HepG2 (cell line): ENCODE data around the gene GRB10. TPM values are rescaled to one million over a fixed set of nuclear protein-coding genes. Genes with fewer than 3 reads are reported as not detected.

Experiments
- ATAC-seq: fragments of 200-7000 bp; cut with Tn5 transposase; 3 replicates; pipeline ENCODE4 v1.9.1; 2020; ENCODE audit warnings: mild to moderate bottlenecking, moderate library complexity
- BruUV-seq: library from RNA; stranded (reverse); fragments of 400-500 nt; replicated peaks from 2 replicates; lab custom pipeline; 2021; lab: Mats Ljungman, UMichigan
- CTCF ChIA-PET: fragments of 300-600 bp; formaldehyde crosslinking; extraction: SDS; loops from one replicate; lab custom pipeline; 2021; ENCODE audit warnings: low total read pairs, inconsistent platforms, low intra/inter-chr PET ratio; lab: Yijun Ruan, JAX
- POLR2A ChIA-PET: fragments of 350-600 bp; sonication (Branson Sonifier 250); formaldehyde crosslinking; loops from one replicate; lab custom pipeline; 2020; ENCODE audit warnings: antibody characterized with exemption, inconsistent platforms; lab: Yijun Ruan, JAX
- DNase-seq: peaks from one replicate; pipeline ENCODE4 v3.0.0-alpha.2; 2015; ENCODE audit warnings: low spot score
- FAIRE-seq: peaks from 3 replicates; lab custom pipeline; 2011; peaks lifted over from hg19 to GRCh38; lab: Jason Lieb, UNC
- H2AFZ ChIP-seq: one replicate; pipeline ENCODE4 v1.6.1; 2011; ENCODE audit warnings: low read length, inconsistent platforms
- H3K27ac ChIP-seq: fragments of 300-600 bp; 3 replicates; pipeline ENCODE4 v1.8.0; 2011; ENCODE audit warnings: mixed run types, mild to moderate bottlenecking, mixed read lengths, low read length, inconsistent platforms; ENCODE audit not compliant: insufficient read depth; ENCODE audit errors: extremely low read length
- H3K27me3 ChIP-seq, 2 experiments: fragments of 200-600 bp in 1 of 2; 2 replicates in 1 of 2; 3 replicates in 1 of 2; pipeline versions ENCODE4 v1.6.0 to v1.8.0; 2011; ENCODE audit warnings: low read length in 2 of 2, mild to moderate bottlenecking in 2 of 2, moderate library complexity in 2 of 2, inconsistent platforms in 1 of 2; ENCODE audit not compliant: insufficient read depth in 2 of 2, control insufficient read depth in 1 of 2
- H3K36me3 ChIP-seq, 2 experiments: fragments of 200-600 bp in 1 of 2; replicated peaks in 1 of 2; 2 replicates in 1 of 2; 3 replicates in 1 of 2; pipeline versions ENCODE4 v1.5.1 to v1.8.0; 2011; ENCODE audit warnings: low read length in 2 of 2, inconsistent platforms in 1 of 2; ENCODE audit not compliant: insufficient read depth in 2 of 2, control insufficient read depth in 1 of 2
- H3K4me1 ChIP-seq: 2 replicates; pipeline ENCODE4 v1.5.1; 2012; ENCODE audit warnings: low read length, inconsistent platforms; ENCODE audit not compliant: insufficient read depth
- H3K4me2 ChIP-seq: 2 replicates; pipeline ENCODE4 v1.6.0; 2011; ENCODE audit warnings: low read depth, low read length, inconsistent platforms
- H3K4me3 ChIP-seq, 3 experiments: fragments of 200-600 bp in 1 of 3; sonication (generic), shearing (Covaris generic) in 1 of 3; replicated peaks in 1 of 3; 2 replicates each; pipeline ENCODE4 v1.5.1; 2011 to 2016; ENCODE audit warnings: low read length in 3 of 3, inconsistent platforms in 2 of 3, low read depth in 2 of 3, mild to moderate bottlenecking in 2 of 3, control low read depth in 1 of 3, mixed read lengths in 1 of 3; ENCODE audit not compliant: insufficient read depth in 1 of 3
- H3K79me2 ChIP-seq: one replicate; pipeline ENCODE4 v1.6.1; 2011; ENCODE audit warnings: low read length, inconsistent platforms; ENCODE audit not compliant: insufficient read depth
- H3K9ac ChIP-seq: 2 replicates; pipeline ENCODE4 v1.6.0; 2011; ENCODE audit warnings: mild to moderate bottlenecking, low read depth, low read length, inconsistent platforms; ENCODE audit not compliant: insufficient read depth
- H3K9me3 ChIP-seq: 2 replicates; pipeline ENCODE4 v1.5.1; 2012; ENCODE audit warnings: mild to moderate bottlenecking, low read length
- H4K20me1 ChIP-seq: 2 replicates; pipeline ENCODE4 v1.6.0; 2011; ENCODE audit warnings: inconsistent platforms, mild to moderate bottlenecking, low read length, moderate library complexity; ENCODE audit not compliant: insufficient read depth
- CCAR2 ChIP-seq: fragments of 200-400 bp; formaldehyde crosslinking; optimal IDR thresholded peaks from 2 replicates; pipeline ENCODE3; 2018; ENCODE audit warnings: low read depth, mild to moderate bottlenecking, low read length, moderate library complexity
- DR1 ChIP-seq: sonication (generic); formaldehyde crosslinking; IDR thresholded peaks from 2 replicates; pipeline ENCODE4 v1.8.0; 2021; ENCODE audit warnings: mild to moderate bottlenecking, missing genetic modification reagents, inconsistent platforms
- HOXA9 ChIP-seq: sonication (generic); formaldehyde crosslinking; IDR thresholded peaks from 2 replicates; pipeline ENCODE4 v1.8.1; 2022; ENCODE audit warnings: missing genetic modification reagents, mild to moderate bottlenecking, moderate library complexity, borderline replicate concordance
- MYNN ChIP-seq: sonication (generic); formaldehyde crosslinking; IDR thresholded peaks from 2 replicates; pipeline ENCODE4 v1.4.0; 2020; ENCODE audit warnings: mild to moderate bottlenecking, low read depth, missing genetic modification reagents
- NR2F6 ChIP-seq, 2 experiments: IDR thresholded peaks; 2 replicates each; pipeline ENCODE4 v1.6.1; 2016; ENCODE audit warnings: antibody characterized with exemption in 1 of 2, mild to moderate bottlenecking in 1 of 2
- ONECUT2 ChIP-seq: sonication (generic); formaldehyde crosslinking; IDR thresholded peaks from 2 replicates; pipeline ENCODE4 v1.4.0; 2020; ENCODE audit warnings: missing genetic modification reagents
- POLR2A ChIP-seq, 2 experiments: IDR thresholded peaks; 2 replicates each; pipeline ENCODE4 v1.6.1; 2011; ENCODE audit warnings: low read depth in 2 of 2, low read length in 2 of 2, mild to moderate bottlenecking in 1 of 2, moderate library complexity in 1 of 2; ENCODE audit not compliant: insufficient read depth in 1 of 2
- REXO4 ChIP-seq: sonication (generic); formaldehyde crosslinking; IDR thresholded peaks from 2 replicates; pipeline ENCODE4 v1.8.0; 2022; ENCODE audit warnings: missing genetic modification reagents, mild to moderate bottlenecking, borderline replicate concordance
- SAFB2 ChIP-seq: sonication (generic); formaldehyde crosslinking; IDR thresholded peaks from 2 replicates; pipeline ENCODE4 v1.5.1; 2020; ENCODE audit warnings: missing genetic modification reagents, low read depth, mild to moderate bottlenecking, borderline replicate concordance
- TERF1 ChIP-seq: sonication (generic); formaldehyde crosslinking; IDR thresholded peaks from 2 replicates; pipeline ENCODE4 v1.8.0; 2022; ENCODE audit warnings: mild to moderate bottlenecking, missing genetic modification reagents, moderate library complexity
- ZBTB42 ChIP-seq: sonication (generic); formaldehyde crosslinking; IDR thresholded peaks from 2 replicates; pipeline ENCODE4 v1.5.0; 2020; ENCODE audit warnings: mild to moderate bottlenecking, missing genetic modification reagents
- ZSCAN29 ChIP-seq: sonication (generic); formaldehyde crosslinking; conservative IDR thresholded peaks from 2 replicates; pipeline ENCODE4 v1.4.0; 2020; ENCODE audit warnings: mild to moderate bottlenecking, missing genetic modification reagents
- ZSCAN9 ChIP-seq: IDR thresholded peaks from 2 replicates; pipeline ENCODE4 v1.6.1; 2016; ENCODE audit warnings: borderline replicate concordance
- WGBS: methylation state at CpG from one replicate; pipeline ENCODE4 v1.1.6; 2017; ENCODE audit warnings: low lambda C conversion rate; 5-methylcytosine and 5-hydroxymethylcytosine counted together
- in situ Hi-C: cut with HindIII; loops from 2 replicates; pipeline ENCODE4 v1.10.0; 2017; ENCODE audit warnings: low pct_unique_long_range_greater_than_20kb; ENCODE audit not compliant: extremely low pct_ligation_motif_present
- intact Hi-C: fragments of 100-400 bp; cut with micrococcal nuclease; formaldehyde crosslinking; loops from one replicate; pipeline ENCODE4 v1.10.0; 2022; ENCODE audit not compliant: unreplicated experiment
- polyA plus RNA-seq, 8 experiments: library from polyadenylated mRNA; depleted of rRNA in 3 of 8; stranded (reverse) in 7 of 8; unstranded in 1 of 8; fragments of >200 nt; fragmentation: Illumina TruSeq in 4 of 8; extraction: Trizol in 4 of 8; gene quantifications; 2 replicates each; pipeline versions ENCODE4 v1.2.1 to v1.2.3, GENCODE V29; 2011 to 2016; ENCODE audit warnings: low read depth in 4 of 8, missing spikeins in 1 of 8, mixed read lengths in 1 of 8; ENCODE audit not compliant: insufficient read depth in 1 of 8
- total RNA-seq, 5 experiments: library from RNA; depleted of rRNA; stranded (reverse); fragments of >200 nt; fragmentation: Illumina TruSeq; extraction: Trizol; gene quantifications; 2 replicates each; pipeline ENCODE4 v1.2.3, GENCODE V29; 2016; ENCODE audit warnings: low read depth in 1 of 5
- TF ChIP-seq, protein P1 (sequence below): sonication (generic); formaldehyde crosslinking; IDR thresholded peaks from 2 replicates; pipeline ENCODE4 v1.4.0; 2020; ENCODE audit warnings: missing genetic modification reagents

Gene GRB10
- total and polyA plus RNA-seq, 2 of the 13 experiments (the other 11 are each of a cell fraction or from before 2014, with no cell fraction given): 4.0 to 6.8 TPM

DNA sequence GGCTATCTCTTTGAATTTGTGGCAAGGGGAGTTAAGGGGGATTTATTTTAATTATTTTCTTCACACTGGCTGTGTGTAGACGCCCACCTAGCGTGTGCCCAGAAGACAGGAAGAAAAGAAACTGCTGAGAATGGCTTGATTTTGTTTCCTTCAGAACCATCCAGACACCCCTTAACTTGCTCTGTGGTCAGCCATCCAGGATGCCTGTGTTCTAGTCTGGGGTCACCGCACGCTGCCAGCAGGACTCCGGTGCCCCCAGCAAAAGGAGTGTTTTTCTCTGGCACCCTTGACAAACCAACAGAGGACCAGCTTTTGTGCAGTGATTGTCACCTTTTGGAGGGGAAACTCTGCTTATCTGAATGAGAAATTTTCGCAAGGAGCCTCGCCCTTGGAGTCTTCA is 222.8 kb downstream of the GRB10 start:
- no peak for DNase-seq
- in situ Hi-C loops (no loop called here), intact Hi-C loops (loop anchor here (2.0 to 5.0 kb wide), 2 partner anchors 31 to 117 kb away; no protein-coding TSS in a partner anchor)
- Histone ChIP-seq H3K4me1 (peaks cover 98% of the 10 kb centered on the region), H3K79me2 (peaks cover 48% of the 10 kb centered on the region), H3K27ac (peak overlapping the region; percentile 60), H3K4me3 (no peak overlapping the region), H3K4me2 (0 out of 2 replicates have a peak overlapping the region, but pooled peaks have one; percentile 63), H2AFZ (no peak overlapping the region), H3K27me3 (no peaks in the 10 kb centered on the region), H3K9ac (no peak overlapping the region), H4K20me1 (no peaks in the 10 kb centered on the region), H3K9me3 (no peaks in the 10 kb centered on the region), H3K36me3 (peaks cover 0 to 3% of the 10 kb centered on the region in 2 experiments; a peak in 1 of 5 replicates)
- no peak for FAIRE-seq
- no peak for ATAC-seq
- 99% methylated on average over 7 of the region's 7 CpGs for WGBS
- TF ChIP-seq NR2F6 (IDR thresholded peaks at IDR 0.05): no peak
- no peak for TF ChIP-seq NR2F6 (CRISPR knock-in tag; IDR thresholded peaks at IDR 0.05)
- no peak for TF ChIP-seq ONECUT2 (CRISPR knock-in tag)
- TF ChIP-seq CCAR2: no peak
- no peak for TF ChIP-seq TERF1 (CRISPR knock-in tag)
- TF ChIP-seq MYNN: no peak
- no peak for TF ChIP-seq SAFB2
- TF ChIP-seq, protein P1, sequence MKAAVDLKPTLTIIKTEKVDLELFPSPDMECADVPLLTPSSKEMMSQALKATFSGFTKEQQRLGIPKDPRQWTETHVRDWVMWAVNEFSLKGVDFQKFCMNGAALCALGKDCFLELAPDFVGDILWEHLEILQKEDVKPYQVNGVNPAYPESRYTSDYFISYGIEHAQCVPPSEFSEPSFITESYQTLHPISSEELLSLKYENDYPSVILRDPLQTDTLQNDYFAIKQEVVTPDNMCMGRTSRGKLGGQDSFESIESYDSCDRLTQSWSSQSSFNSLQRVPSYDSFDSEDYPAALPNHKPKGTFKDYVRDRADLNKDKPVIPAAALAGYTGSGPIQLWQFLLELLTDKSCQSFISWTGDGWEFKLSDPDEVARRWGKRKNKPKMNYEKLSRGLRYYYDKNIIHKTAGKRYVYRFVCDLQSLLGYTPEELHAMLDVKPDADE (CRISPR knock-in tag): no peak
- TF ChIP-seq ZSCAN9: no peak
- no peak for TF ChIP-seq DR1 (CRISPR knock-in tag)
- TF ChIP-seq ZSCAN29: no peak
- TF ChIP-seq REXO4 (CRISPR knock-in tag): no peak
- TF ChIP-seq ZBTB42 (CRISPR knock-in tag): no peak
- no peak for TF ChIP-seq POLR2A (IDR thresholded peaks at IDR 0.05; ENCODE audit: insufficient read depth in 1 of 2, low read depth in 2 of 2, low read length in 2 of 2)
- no peak for TF ChIP-seq HOXA9
- CTCF ChIA-PET: no interaction called here
- POLR2A ChIA-PET: interaction anchor here (1.8 kb wide), 1 partner anchor 8 kb away, joined by 6 read pairs; no protein-coding TSS in a partner anchor
- no TSS peak for BruUV-seq
